CD4-positive, alpha-beta T cell treated with Interleukin-17A for 4 hours (primary cell): Measurements from ENCODE around the gene CLEC18A.
A peak's percentile ranks its signal among the peaks of the same experiment; 100 is the strongest.
"Not testable (repeated sequence)": the region's sequence is repeated elsewhere in the genome, so short reads cannot be mapped to it uniquely, and the experiment has no call there.

Source experiments
- DNase-seq: peaks from one replicate; pipeline ENCODE4 v3.0.0-alpha.2; 2020; ENCODE audit warnings: mixed read lengths

CLEC18A gene

DNA sequence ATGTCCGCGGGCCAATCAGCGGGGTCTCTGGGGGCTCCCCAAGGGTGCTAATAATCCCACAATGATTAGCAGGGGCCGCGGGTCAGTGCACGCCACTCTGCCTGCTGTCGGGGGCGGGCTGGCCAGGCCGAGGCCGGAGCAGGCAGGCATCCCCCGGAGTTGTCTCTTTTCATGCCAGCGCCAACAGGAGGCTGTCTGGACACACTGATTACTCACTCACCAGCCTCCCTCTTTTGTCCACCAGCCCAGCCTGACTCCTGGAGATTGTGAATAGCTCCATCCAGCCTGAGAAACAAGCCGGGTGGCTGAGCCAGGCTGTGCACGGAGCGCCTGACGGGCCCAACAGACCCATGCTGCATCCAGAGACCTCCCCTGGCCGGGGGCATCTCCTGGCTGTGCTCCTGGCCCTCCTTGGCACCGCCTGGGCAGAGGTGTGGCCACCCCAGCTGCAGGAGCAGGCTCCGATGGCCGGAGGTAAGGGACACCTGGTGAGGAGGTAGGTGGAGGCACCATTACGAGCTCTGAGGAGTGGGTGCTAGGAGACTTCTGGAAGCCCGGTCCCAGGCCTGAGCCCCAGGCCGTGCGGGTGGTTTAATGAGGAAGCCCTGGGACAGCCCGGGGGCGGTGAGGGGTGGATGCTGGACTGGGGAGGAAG is at the start of gene CLEC18A:
TSS of gene CLEC18A (plus strand) at position 318 of the 655 bp plus-strand sequence. CDS start at position 351, 33 bp downstream.
- DNase-seq: not testable (repeated sequence)

DNA sequence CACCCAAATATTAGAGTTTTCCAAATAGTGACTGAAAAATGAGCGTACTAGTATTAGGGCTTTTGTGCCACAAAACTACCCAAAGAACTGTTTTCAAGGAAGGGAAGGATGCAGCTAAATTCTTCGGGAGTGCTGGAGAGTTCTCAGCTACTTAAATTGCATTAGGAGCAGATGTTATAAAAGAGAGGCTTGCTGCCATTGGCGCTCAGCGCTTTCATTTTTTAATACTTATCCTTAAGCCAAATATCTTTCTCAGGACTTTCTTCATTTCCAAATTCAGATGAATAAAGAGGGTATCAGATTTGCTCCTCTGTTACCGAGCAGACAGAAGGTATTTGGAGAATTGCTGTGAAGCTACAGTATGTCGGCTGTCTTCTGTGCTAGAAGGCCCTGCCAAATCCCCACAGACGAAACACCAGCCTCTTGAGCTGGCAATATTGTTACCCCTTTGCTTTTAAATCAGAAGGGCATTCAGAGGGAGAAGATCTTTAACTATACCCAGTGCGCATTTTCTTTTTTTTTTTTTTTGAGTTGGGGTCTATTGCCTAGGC is 47.2 kb upstream of the CLEC18A start:
- no peak for DNase-seq

DNA sequence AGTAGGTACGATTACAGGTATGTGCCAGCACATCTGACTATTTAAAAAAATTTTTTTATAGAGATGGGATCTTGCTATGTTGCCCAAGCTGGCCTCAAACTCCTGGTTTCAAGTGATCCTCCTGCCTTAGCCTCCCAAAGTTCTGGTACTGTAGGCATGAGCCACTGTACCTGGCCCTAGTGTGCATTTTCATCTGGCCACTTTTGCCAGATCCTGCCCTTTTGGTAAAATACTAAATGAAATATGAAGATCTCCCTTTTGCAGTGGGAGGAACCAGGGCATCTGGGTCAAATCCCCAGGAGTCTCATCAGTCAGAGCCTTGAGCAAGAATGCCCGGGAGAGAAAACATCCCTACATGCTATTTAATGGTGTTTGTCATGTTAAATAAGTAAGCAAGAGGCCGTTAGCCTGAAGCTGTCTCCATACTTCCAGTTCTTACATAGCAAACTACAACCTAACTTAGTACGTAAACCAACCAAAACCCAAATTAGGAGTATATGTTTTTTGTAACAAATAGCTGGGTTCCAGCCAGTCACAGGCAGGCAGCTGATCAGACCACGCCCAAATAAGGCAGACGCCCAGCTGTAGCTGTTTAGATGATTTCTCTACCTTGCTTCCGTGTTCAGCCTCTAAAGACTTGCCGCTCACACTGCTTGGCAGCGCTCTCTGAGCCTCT is 46.5 kb upstream of the CLEC18A start:
- no peak for DNase-seq

- DNase-seq: no peak
Measured at GRCh38 chr16:69905171-69905555, 46.0 kb upstream of the CLEC18A start.

- no peak for DNase-seq
Measured at GRCh38 chr16:69906838-69907401, 44.2 kb upstream of the CLEC18A start.

DNA sequence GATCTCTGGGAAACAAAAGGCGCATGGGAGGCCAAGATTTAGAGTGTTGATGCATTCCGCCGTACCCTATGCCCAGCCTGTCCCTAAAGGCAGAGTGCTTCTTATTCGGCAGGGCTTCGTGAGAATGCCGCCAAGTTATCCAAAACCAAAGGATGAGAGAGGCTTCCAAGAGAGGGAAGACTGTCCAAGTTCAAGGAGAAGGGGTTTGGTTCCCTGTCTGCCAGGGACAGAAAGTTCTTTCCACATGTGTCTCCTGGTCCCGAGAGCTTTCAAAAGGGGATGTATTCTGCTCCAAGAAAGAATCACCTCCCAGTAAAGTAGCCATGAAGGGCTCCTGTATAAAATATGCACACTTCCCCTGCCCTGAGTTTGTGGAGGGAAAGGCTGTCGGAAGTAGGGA is 42.1 kb upstream of the CLEC18A start:
- DNase-seq: no peak

DNA sequence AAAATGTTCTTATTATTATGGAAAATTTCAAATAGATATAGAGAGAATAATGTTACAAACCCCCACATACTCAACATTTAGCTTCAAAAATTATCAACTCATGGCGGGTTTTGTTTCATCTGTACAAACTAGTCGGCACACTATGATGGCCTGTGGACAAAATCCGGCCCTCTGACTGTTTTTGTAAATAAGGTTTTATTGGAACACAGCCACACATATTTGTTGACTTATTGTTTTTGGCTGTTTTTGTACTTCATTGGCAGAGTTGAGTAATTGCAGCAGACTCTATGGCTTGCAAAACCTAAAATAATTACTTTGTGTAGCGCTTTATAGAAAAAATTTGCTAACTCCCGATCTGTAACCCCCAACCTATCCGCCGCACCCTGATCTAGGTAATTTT is 41.4 kb upstream of the CLEC18A start:
- no peak for DNase-seq

GRCh38 chr16:69910964-69911363 is 40.2 kb upstream of the CLEC18A start:
- DNase-seq: no peak

DNA sequence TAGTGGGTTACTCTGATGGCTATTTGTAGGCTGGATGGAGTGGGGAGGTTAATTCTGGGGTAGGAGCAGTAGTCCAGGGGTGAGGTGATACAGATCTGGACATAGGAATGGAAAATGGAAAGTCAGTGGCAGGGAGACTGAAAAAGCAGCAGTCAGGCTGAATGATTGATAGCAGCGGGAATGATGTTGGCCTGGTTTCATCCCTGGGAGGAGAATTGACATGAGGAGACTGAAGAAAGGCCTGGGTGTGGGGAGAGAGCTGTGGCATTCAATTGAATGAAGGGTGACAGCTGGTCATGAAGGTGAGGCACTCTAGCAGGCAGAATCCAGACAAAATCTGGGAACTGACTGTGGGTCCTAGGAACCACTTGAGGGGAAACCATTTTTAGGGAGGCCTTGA is 34.7 kb upstream of the CLEC18A start:
- DNase-seq: no peak

- DNase-seq: no peak
Measured at GRCh38 chr16:69917311-69917710, 33.8 kb upstream of the CLEC18A start.

- DNase-seq: no peak
Measured at GRCh38 chr16:69917739-69918138, 33.4 kb upstream of the CLEC18A start.

DNA sequence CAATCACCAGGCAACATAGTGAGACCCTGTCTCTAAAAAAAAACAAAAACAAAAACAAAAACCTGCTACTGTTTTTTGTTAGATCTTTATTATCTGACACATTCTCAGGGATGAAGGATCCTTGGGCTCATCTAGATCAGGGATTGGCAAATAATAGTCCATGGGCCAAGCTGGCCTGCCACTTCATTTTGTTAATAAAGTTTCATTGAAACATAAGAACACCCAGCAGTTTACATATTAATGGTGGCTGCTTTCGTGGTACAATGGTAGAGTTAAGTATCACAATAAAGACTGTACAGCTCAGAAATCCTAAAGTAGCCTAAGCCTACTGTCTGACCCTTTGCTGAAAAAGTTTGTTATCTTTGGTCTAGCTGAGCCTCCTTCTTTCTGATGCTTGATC is 32.9 kb upstream of the CLEC18A start:
- no peak for DNase-seq

DNA sequence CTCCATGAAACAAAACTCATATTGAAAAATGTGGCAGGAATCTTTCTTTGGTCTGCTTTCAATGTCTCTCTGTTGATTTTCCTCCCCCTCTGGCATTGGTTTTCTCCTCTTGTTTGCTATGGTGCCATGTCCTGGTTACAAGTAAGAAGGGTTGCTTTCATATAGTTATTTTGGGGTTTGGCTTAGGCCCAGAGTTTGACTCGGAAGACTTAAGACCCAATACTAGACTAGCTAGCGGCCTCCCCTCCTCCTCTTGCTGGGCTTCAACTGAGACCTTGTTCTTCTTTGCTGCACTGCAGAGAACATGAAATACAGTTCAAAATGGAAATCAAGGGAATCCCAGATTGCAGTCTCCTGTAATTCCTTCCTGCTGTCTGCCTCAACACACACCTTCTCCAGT is 30.0 kb upstream of the CLEC18A start:
- DNase-seq: no peak

GRCh38 chr16:69922200-69922599 is 28.9 kb upstream of the CLEC18A start:
- DNase-seq: no peak

- DNase-seq: no peak
Measured at GRCh38 chr16:69924041-69924775, 26.9 kb upstream of the CLEC18A start.

GRCh38 chr16:69924777-69925191 is 26.4 kb upstream of the CLEC18A start:
- no peak for DNase-seq

DNA sequence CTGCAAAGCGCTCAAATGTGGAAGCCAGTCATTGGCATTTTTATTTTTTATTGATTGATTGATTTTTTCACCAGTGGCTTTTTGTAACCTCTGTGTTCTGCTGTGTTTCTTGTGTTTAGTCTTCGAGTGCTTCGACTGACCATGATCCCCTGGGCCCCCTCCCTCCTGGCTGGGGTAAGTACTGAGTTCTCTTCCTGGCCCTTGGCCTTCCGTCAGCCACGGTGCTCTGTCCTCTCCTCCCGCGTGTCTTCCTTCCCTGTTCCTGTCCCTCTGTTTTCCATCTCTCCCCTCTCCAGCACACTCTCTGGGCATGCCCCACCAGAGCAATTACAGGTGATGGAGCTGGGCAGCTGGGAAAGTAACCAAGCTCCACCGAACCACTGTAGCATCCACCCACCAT is 25.8 kb upstream of the CLEC18A start:
- DNase-seq: no peak

- no peak for DNase-seq
Measured at GRCh38 chr16:69926241-69926640, 24.9 kb upstream of the CLEC18A start.

DNA sequence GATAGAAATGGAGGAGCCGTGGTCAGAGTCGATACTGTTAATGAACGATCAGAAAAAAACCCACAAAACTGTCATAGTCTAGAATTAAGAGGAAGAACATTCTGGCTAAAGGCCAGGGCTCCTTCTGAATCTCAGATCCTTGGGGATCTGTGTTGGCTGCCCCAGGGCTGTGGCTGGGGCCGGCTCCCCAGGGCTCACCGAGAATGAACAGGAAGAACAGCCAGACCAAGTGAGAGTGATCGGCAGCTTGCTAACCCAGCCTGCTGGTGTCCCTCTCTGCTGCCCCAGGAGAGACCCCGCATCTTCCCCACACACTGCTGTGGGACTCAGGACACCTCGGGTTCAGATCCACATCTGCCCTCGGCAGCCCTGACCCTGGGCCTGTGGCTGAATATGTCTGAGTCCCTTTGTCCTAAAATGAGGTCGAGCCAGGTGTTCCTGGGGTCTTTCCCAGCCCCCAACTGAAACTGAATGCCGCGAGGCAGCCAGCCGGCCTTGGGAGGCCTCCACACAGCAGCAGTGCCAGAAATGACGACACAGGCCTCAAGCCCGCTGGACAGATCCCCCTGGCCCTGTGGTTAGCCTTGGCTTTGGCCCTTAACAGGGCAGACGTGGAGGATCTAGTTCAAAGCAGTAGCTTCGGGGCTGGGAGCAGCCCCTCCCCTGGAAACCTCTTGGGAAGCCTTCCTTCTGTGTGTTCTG is 23.9 kb upstream of the CLEC18A start:
- no peak for DNase-seq

GRCh38 chr16:69928856-69929400 is 22.2 kb upstream of the CLEC18A start:
- no peak for DNase-seq

DNA sequence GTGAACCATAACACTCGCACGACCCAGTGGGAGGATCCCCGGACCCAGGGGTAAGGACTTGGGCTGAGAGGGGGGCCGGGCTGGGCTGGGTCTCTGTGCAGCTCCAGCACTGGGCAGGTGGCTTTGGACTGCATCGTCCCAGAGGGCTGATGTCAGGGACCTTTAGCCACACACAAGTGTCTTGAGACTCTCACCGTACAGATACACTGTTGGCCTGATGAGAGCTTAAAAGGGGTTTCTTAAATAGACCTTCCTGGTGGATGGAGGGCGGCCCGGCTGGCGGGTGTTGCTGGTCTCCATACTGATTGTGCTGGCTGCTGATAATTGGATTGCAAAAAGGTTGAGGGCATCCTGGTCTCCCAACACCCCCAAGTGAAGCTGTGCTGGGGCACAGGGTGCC is 21.7 kb upstream of the CLEC18A start:
- DNase-seq: no peak

GRCh38 chr16:69930117-69930776 is 20.9 kb upstream of the CLEC18A start:
- peak; percentile 57 for DNase-seq
